Measurements from ENCODE around the gene HP1BP3. TPM values are rescaled to one million over a fixed set of nuclear protein-coding genes. Genes with fewer than 3 reads are reported as not detected.
A peak's percentile ranks its signal among the peaks of the same experiment; 100 is the strongest.

Gene HP1BP3
- total RNA-seq, 6 donors from 2014 or later = 140 to 731 (median 274) TPM

DNA sequence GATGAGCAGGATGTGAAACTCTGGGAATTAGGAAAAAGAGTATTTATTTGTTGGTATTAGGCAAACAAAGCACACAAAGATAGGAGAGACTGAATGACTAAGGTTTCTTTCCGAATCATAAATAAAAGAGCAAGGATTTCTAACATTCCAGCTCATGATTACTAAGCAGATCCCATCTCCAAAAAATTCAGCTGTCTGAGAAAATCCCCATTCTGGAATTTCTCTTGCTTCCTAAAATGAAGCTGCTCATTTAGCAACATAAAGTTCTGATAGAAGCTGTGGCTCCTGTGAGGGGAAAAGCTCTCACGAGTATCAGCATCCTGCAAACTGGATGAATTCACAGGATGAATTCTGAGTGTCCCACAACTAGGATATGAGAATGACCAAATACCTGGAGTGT is 47.9 kb downstream of the HP1BP3 start:
- H3K4me3 ChIP-seq = no peak overlapping the region
- 75 to 83% methylated on average over 2 of the region's 2 CpGs for WGBS, 2 donors
- no peak for TF ChIP-seq POLR2AphosphoS5 (IDR thresholded peaks at IDR 0.05)
- TF ChIP-seq, protein P1, sequence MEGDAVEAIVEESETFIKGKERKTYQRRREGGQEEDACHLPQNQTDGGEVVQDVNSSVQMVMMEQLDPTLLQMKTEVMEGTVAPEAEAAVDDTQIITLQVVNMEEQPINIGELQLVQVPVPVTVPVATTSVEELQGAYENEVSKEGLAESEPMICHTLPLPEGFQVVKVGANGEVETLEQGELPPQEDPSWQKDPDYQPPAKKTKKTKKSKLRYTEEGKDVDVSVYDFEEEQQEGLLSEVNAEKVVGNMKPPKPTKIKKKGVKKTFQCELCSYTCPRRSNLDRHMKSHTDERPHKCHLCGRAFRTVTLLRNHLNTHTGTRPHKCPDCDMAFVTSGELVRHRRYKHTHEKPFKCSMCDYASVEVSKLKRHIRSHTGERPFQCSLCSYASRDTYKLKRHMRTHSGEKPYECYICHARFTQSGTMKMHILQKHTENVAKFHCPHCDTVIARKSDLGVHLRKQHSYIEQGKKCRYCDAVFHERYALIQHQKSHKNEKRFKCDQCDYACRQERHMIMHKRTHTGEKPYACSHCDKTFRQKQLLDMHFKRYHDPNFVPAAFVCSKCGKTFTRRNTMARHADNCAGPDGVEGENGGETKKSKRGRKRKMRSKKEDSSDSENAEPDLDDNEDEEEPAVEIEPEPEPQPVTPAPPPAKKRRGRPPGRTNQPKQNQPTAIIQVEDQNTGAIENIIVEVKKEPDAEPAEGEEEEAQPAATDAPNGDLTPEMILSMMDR (IDR thresholded peaks at IDR 0.05) = no peak
- TF ChIP-seq EP300 (IDR thresholded peaks at IDR 0.05) = no peak
- no peak for TF ChIP-seq POLR2A (IDR thresholded peaks at IDR 0.05)
- no peaks in the 10 kb centered on the region for H3K9me3 ChIP-seq
- no peaks in the 10 kb centered on the region for H3K27me3 ChIP-seq
- ATAC-seq (ENCODE audit: low FRiP score in 2 of 2) (no peak), DNase-seq (no peak)
- H3K27ac ChIP-seq = no peak overlapping the region
- H3K36me3 ChIP-seq = peaks cover 18 to 71% (median 27%) of the 10 kb centered on the region in 4 donors
- no peaks in the 10 kb centered on the region for H3K4me1 ChIP-seq

DNA sequence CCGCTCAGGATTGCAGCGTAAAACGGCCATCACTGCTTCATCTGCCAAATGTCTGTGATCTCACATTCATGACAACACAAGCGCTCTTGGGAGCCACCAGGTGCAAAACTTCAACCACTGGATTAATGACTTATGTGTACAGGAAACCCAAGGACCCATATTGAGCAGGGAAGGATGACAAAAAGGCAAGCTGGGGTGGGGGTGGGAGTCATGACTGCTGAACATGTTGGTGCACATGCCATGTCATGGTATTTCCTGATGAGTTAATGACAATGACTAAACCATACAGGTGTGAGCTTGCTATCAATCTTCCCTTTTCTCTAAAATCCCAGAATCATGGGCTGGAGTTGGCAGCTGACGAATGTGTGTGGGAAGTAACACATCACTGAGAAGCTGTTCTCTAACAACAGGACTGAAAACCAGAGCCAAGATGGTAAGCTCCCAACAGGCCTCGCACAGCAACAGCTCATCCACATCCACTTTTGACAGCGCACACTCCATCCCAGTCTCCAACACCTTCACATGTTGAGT is 51.5 kb downstream of the HP1BP3 start:
- DNase-seq (no peak), ATAC-seq (ENCODE audit: low FRiP score in 2 of 2) (no peak)

DNA sequence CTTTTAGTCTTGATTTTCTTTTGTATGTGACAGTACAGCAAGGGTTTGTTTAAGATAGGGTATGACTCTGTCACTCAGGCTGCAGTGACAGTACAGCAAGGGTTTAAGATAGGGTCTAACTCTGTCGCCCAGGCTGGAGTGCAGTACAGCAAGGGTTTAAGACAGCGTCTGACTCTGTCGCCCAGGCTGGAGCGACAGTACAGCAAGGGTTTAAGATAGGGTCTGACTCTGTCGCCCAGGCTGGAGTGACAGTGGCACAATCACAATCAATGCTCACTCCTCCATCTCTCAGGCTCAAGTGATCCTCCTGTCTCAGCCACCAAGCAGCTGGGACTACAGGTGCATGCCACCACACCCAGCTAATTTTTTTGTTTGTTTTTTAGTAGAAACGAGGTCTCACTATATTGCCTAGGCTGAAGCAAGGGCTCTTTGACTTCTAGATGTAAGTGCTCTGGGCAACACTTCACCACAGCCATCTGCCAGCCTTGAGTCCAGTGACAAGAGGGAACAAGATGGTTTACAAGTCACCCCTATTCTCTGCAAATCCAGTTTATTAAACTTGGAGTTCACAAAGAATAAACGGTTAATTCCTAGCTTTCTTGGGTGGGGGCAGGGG is 53.6 kb downstream of the HP1BP3 start:
- 12 to 23% methylated on average over 7 of the region's 7 CpGs for WGBS, 2 donors
- Histone ChIP-seq H3K9me3 (no peaks in the 10 kb centered on the region), H3K4me1 (peaks cover 22 to 28% (median 24%) of the 10 kb centered on the region in 4 donors), H3K27me3 (peaks cover 0 to 26% (median 16%) of the 10 kb centered on the region in 4 donors), H3K36me3 (peaks cover 0 to 15% (median 2%) of the 10 kb centered on the region in 4 donors), H3K4me3 (peak overlapping the region in 3 of 4 donors; percentile 55 to 70 (median 67)), H3K27ac (peak overlapping the region in 3 of 4 donors; percentile 28 to 53 (median 48))
- peak; percentile 20 to 22 for ATAC-seq (ENCODE audit: low FRiP score in 2 of 2)
- no peak for TF ChIP-seq POLR2A (IDR thresholded peaks at IDR 0.05)
- no peak for TF ChIP-seq POLR2AphosphoS5 (IDR thresholded peaks at IDR 0.05)
- TF ChIP-seq EP300 (IDR thresholded peaks at IDR 0.05) = no peak
- TF ChIP-seq, protein P1 (IDR thresholded peaks at IDR 0.05) = no peak
- no peak for DNase-seq

More for the DNA sequence above, 51.5 kb downstream of the HP1BP3 start:
- H3K36me3 ChIP-seq = peaks cover 0 to 36% (median 5%) of the 10 kb centered on the region in 4 donors
- TF ChIP-seq, protein P1 (IDR thresholded peaks at IDR 0.05) = no peak
- TF ChIP-seq POLR2AphosphoS5 (IDR thresholded peaks at IDR 0.05) = no peak
- H3K4me1 ChIP-seq = peaks cover 22 to 28% (median 24%) of the 10 kb centered on the region in 4 donors
- peaks cover 0 to 20% (median 12%) of the 10 kb centered on the region in 4 donors for H3K27me3 ChIP-seq
- no peaks in the 10 kb centered on the region for H3K9me3 ChIP-seq
- no peak overlapping the region for H3K27ac ChIP-seq
- 94 to 95% methylated on average over 7 of the region's 7 CpGs for WGBS, 2 donors
- H3K4me3 ChIP-seq = no peak overlapping the region

DNA sequence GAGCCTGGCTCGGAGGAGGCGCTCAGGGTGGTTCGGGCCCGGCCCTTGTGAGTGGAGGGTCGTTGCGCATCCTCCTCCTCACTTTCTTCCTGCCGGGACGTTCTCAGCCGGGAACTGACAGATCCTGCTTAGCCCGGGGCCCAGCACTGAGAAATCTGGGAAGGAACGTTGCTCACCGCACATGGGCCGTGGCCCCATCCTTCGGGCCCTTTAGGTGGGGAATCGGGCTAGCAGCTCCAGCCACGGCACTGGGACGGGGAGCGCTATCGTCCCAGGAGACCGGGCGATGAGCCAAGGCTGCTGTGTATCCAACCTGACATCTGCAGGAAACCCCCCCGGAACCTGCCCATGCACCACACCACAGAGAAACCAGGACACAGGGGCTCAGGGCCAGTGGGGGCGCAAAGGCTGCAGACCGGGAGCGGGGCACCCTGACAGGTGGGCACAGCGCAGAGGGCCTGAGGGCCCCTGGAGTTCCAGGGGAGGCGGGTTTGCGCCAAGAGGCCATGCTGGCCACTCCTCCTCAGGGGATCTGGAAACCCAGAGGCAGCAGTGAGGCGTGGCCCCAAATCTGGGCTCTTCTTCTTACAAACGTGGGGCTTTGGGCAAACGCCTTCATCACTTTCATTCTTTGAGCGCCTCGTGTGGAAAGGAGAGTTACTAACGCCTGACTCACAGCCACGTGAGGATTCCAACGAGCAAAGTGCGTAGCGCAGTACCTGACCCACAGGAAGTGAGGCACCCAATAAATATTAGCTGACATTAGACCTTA is 54.3 kb downstream of the HP1BP3 start, which contains the start of gene SH2D5:
Gene SH2D5, minus strand, starts transcription at position 116 of the 772 bp plus-strand sequence. CDS start 4,659 bp downstream, outside the sequence.
- Histone ChIP-seq H3K4me3 (peak within 1 kb of the TSS; percentile 40 to 70 (median 61)), H3K27ac (peak within 1 kb of the TSS in 3 of 4 donors; percentile 28 to 53 (median 48)), H3K9me3 (no peaks in the 10 kb centered on the region), H3K36me3 (peaks cover 0 to 9% (median 2%) of the 10 kb centered on the region in 4 donors), H3K4me1 (peaks cover 22 to 28% (median 24%) of the 10 kb centered on the region in 4 donors), H3K27me3 (peaks cover 0 to 26% (median 16%) of the 10 kb centered on the region in 4 donors)
- peak; percentile 83 to 90 for DNase-seq
- WGBS, 2 donors = 1% methylated on average over 22 to 31 of the region's 38 CpGs
- TF ChIP-seq, protein P1 (IDR thresholded peaks at IDR 0.05) = peak in 5 of 6 experiments; percentile 12 to 28 (median 17)
- no peak for TF ChIP-seq POLR2A (IDR thresholded peaks at IDR 0.05)
- TF ChIP-seq EP300 (IDR thresholded peaks at IDR 0.05) = peak in 1 of 4 donors; percentile 82
- TF ChIP-seq POLR2AphosphoS5 (IDR thresholded peaks at IDR 0.05) = peak in 1 of 2 donors; percentile 62
- ATAC-seq (ENCODE audit: low FRiP score in 2 of 2) = peak; percentile 82 to 90

Measured in upper lobe of left lung (tissue), 6 donors.